PC-3 (cell line): ENCODE measurements around the gene NTM.

Experiments
- EZH2 ChIP-seq: fragments of 300-600 bp; sonication (generic); IDR thresholded peaks from one replicate; pipeline ENCODE4 v1.6.1; 2017; ENCODE audit warnings: antibody characterized with exemption, mild to moderate bottlenecking, low read length; ENCODE audit not compliant: unreplicated experiment
- EZH2phosphoT487 ChIP-seq: fragments of 300-600 bp; sonication (generic); IDR thresholded peaks from 2 replicates; pipeline ENCODE4 v1.6.1; 2018; ENCODE audit warnings: mild to moderate bottlenecking, antibody characterized with exemption, low read length, borderline replicate concordance
- TF ChIP-seq, protein P1 (sequence below): fragments of 300-600 bp; sonication (generic); conservative IDR thresholded peaks from 2 replicates; pipeline ENCODE4 v1.5.1; 2017; ENCODE audit warnings: antibody characterized with exemption, low read depth, mild to moderate bottlenecking, low read length

DNA sequence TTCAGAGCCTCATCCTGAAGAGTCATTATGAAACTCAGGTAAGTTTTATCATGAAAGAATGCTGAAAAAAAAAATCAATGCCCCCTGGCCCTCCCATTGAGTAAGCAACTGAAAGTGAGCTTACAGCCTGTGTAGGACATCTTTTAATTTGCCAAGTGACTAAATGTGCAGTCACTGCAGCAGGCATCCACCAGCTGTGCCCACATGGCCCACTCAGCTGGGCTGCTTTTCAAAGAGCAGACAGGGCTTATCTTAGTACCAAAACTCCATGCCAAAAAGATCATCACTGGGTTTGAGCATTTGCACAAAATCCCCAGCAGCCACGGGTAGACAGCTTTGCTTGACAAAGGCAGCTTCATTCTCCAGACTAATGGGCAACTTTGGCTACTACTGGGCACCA, 709.7 kb downstream of the NTM start:
- TF ChIP-seq, protein P1, sequence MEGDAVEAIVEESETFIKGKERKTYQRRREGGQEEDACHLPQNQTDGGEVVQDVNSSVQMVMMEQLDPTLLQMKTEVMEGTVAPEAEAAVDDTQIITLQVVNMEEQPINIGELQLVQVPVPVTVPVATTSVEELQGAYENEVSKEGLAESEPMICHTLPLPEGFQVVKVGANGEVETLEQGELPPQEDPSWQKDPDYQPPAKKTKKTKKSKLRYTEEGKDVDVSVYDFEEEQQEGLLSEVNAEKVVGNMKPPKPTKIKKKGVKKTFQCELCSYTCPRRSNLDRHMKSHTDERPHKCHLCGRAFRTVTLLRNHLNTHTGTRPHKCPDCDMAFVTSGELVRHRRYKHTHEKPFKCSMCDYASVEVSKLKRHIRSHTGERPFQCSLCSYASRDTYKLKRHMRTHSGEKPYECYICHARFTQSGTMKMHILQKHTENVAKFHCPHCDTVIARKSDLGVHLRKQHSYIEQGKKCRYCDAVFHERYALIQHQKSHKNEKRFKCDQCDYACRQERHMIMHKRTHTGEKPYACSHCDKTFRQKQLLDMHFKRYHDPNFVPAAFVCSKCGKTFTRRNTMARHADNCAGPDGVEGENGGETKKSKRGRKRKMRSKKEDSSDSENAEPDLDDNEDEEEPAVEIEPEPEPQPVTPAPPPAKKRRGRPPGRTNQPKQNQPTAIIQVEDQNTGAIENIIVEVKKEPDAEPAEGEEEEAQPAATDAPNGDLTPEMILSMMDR: no peak
- no peak for TF ChIP-seq EZH2phosphoT487
- no peak for TF ChIP-seq EZH2
